ENCODE data around the gene IGIP.

- TF ChIP-seq CTCF (IDR thresholded peaks at IDR 0.05) (peak; percentile 35; the same call in 1 of the 2 replicates), POLR2AphosphoS5 (IDR thresholded peaks at IDR 0.05; ENCODE audit: low read depth, low read length) (peak; percentile 74), JUND (IDR thresholded peaks at IDR 0.05) (no peak), CHD2 (IDR thresholded peaks at IDR 0.05; ENCODE audit: low read length, partially characterized antibody) (peak; percentile 85), ELF1 (IDR thresholded peaks at IDR 0.05) (no peak; the same call in 1 of the 2 replicates), NRF1 (IDR thresholded peaks at IDR 0.05; ENCODE audit: low read depth, low read length) (no peak), NFIC (IDR thresholded peaks at IDR 0.05; ENCODE audit: borderline replicate concordance) (no peak), REST (IDR thresholded peaks at IDR 0.05; ENCODE audit: low read depth, low read length) (peak; percentile 69), GATA2 (CRISPR knock-in tag; IDR thresholded peaks at IDR 0.05) (no peak), SMC3 (IDR thresholded peaks at IDR 0.05; ENCODE audit: low read depth, low read length) (no peak)
These were observed 18.2 kb upstream of the IGIP start for GRCh38 chr5:140107312-140108092.
